HG03442 (cell line): Measurements from ENCODE around the gene RXFP2.

Source experiments
- ATAC-seq: cut with Tn5 transposase; IDR thresholded peaks from one replicate; pipeline ENCODE4 v1.9.1; 2021; ENCODE audit warnings: mild to moderate bottlenecking, moderate library complexity; ENCODE audit not compliant: unreplicated experiment

RXFP2 gene

GRCh38 chr13:31815361-31816144 lies 76.2 kb downstream of the RXFP2 start:
- ATAC-seq = no peak

- ATAC-seq = no peak
These were observed 78.9 kb downstream of the RXFP2 start for GRCh38 chr13:31818236-31818635.

- no peak for ATAC-seq
These were observed 85.6 kb downstream of the RXFP2 start for GRCh38 chr13:31824705-31825517.

GRCh38 chr13:31826521-31826920 lies 87.2 kb downstream of the RXFP2 start:
- no peak for ATAC-seq

- ATAC-seq = no peak
These were observed 88.4 kb downstream of the RXFP2 start for GRCh38 chr13:31827707-31828106.

GRCh38 chr13:31835932-31836331 lies 96.6 kb downstream of the RXFP2 start:
- ATAC-seq = no peak

- no peak for ATAC-seq
These were observed 103.7 kb downstream of the RXFP2 start for GRCh38 chr13:31843044-31843443.

GRCh38 chr13:31846182-31846938 lies 107.0 kb downstream of the RXFP2 start:
- peak; percentile 99 for ATAC-seq

GRCh38 chr13:31846961-31847752 lies 107.8 kb downstream of the RXFP2 start:
- peak; percentile 6 for ATAC-seq

- ATAC-seq = no peak
These were observed 109.3 kb downstream of the RXFP2 start for GRCh38 chr13:31848621-31849020.

GRCh38 chr13:31849206-31849605 lies 109.9 kb downstream of the RXFP2 start:
- ATAC-seq = no peak

- no peak for ATAC-seq
These were observed 110.8 kb downstream of the RXFP2 start for GRCh38 chr13:31850041-31850555.

- no peak for ATAC-seq
These were observed 111.9 kb downstream of the RXFP2 start for GRCh38 chr13:31851216-31851615.
